DOHH2 (cell line): ENCODE results near the gene OR5K1.

Source experiments
- EZH2phosphoT487 ChIP-seq: fragments of 200-600 bp; sonication (generic); IDR thresholded peaks from 2 replicates; pipeline ENCODE4 v1.6.1; 2017; ENCODE audit warnings: borderline replicate concordance, mild to moderate bottlenecking, antibody characterized with exemption, low read length, moderate library complexity, mixed read lengths
- TF ChIP-seq, protein P1 (sequence below): fragments of 200-600 bp; sonication (generic); IDR thresholded peaks from one replicate; pipeline ENCODE4 v1.5.1; 2014; ENCODE audit warnings: antibody characterized with exemption, mild to moderate bottlenecking, low read depth, low read length; ENCODE audit not compliant: poor library complexity, severe bottlenecking

DNA sequence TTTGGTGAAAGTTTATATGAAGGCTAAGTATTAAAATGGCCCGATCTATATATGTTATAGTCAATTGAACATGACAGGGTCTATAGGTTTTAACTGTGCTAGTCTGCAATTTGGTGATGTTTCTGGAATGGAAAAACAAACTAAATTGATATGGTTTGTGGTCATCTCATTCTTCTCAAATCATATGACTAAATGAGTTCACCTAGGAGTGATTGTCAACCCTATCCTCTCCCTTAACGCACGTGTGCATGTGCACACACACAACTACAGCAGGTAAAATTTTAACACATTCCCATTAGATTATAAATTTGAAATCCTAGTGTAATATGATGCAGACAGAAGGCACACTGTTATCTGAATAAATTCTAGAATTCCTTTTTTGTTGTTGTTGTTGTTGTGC, 50.7 kb downstream of the OR5K1 start:
- TF ChIP-seq, protein P1, sequence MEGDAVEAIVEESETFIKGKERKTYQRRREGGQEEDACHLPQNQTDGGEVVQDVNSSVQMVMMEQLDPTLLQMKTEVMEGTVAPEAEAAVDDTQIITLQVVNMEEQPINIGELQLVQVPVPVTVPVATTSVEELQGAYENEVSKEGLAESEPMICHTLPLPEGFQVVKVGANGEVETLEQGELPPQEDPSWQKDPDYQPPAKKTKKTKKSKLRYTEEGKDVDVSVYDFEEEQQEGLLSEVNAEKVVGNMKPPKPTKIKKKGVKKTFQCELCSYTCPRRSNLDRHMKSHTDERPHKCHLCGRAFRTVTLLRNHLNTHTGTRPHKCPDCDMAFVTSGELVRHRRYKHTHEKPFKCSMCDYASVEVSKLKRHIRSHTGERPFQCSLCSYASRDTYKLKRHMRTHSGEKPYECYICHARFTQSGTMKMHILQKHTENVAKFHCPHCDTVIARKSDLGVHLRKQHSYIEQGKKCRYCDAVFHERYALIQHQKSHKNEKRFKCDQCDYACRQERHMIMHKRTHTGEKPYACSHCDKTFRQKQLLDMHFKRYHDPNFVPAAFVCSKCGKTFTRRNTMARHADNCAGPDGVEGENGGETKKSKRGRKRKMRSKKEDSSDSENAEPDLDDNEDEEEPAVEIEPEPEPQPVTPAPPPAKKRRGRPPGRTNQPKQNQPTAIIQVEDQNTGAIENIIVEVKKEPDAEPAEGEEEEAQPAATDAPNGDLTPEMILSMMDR: no peak
- TF ChIP-seq EZH2phosphoT487: no peak
